K562 (cell line): ENCODE results near the gene INSR. TPM values are rescaled to one million over a fixed set of nuclear protein-coding genes. Genes with fewer than 3 reads are reported as not detected.

Source experiments
- CBX8 ChIP-seq: fragments of 200-600 bp; sonication (generic); IDR thresholded peaks from 2 replicates; pipeline ENCODE4 v1.6.1; 2012; ENCODE audit warnings: borderline replicate concordance, mixed run types, low read depth, mild to moderate bottlenecking, moderate library complexity, mixed read lengths, low read length, control low read depth, inconsistent platforms; ENCODE audit not compliant: poor library complexity, severe bottlenecking; ENCODE audit errors: extremely low read depth
- E4F1 ChIP-seq: fragments of 250-450 bp; sonication (Bioruptor Pico); IDR thresholded peaks from 2 replicates; pipeline ENCODE4 v1.5.0; 2021; ENCODE audit warnings: mild to moderate bottlenecking, borderline replicate concordance
- HIVEP1 ChIP-seq: fragments of 250-450 bp; sonication (Bioruptor Pico); IDR thresholded peaks from 2 replicates; pipeline ENCODE4 v1.4.0; 2020; ENCODE audit warnings: mild to moderate bottlenecking
- HNRNPL ChIP-seq: fragments of 200-400 bp; formaldehyde crosslinking; IDR thresholded peaks from 2 replicates; pipeline ENCODE4 v1.6.1; 2017; ENCODE audit warnings: low read depth, mild to moderate bottlenecking, low read length
- IRF9 ChIP-seq: fragments of 450-650 bp; IDR thresholded peaks from 2 replicates; pipeline ENCODE4 v1.6.1; 2016; ENCODE audit warnings: missing biosample characterization, missing genetic modification characterization
- NONO ChIP-seq, 2 experiments: fragments of 200-400 bp in 1 of 2; fragments of 450-650 bp in 1 of 2; formaldehyde crosslinking in 1 of 2; IDR thresholded peaks; 2 replicates each; pipeline ENCODE4 v1.6.1; 2017; ENCODE audit warnings: low read depth in 2 of 2, mild to moderate bottlenecking in 2 of 2, moderate library complexity in 2 of 2, low read length in 1 of 2
- PHB2 ChIP-seq: fragments of 450-650 bp; IDR thresholded peaks from 2 replicates; pipeline ENCODE4 v1.6.1; 2017; ENCODE audit warnings: low read depth
- PRMT5 ChIP-seq: sonication (generic); formaldehyde crosslinking; IDR thresholded peaks from 2 replicates; pipeline ENCODE4 v1.5.0; 2020; ENCODE audit warnings: missing genetic modification reagents
- SIX5 ChIP-seq, 2 experiments: IDR thresholded peaks; 2 replicates each; pipeline ENCODE4 v1.6.1; 2011; ENCODE audit warnings: low read length in 2 of 2, borderline replicate concordance in 1 of 2, low read depth in 1 of 2, mild to moderate bottlenecking in 1 of 2, moderate library complexity in 1 of 2; ENCODE audit not compliant: insufficient read depth in 1 of 2
- SRSF9 ChIP-seq: fragments of 200-400 bp; formaldehyde crosslinking; IDR thresholded peaks from 2 replicates; pipeline ENCODE4 v1.6.1; 2017; ENCODE audit warnings: low read depth, low read length, borderline replicate concordance
- TCF3 ChIP-seq: sonication (generic); formaldehyde crosslinking; IDR thresholded peaks from 2 replicates; pipeline ENCODE4 v1.4.0; 2020; ENCODE audit warnings: mild to moderate bottlenecking, missing genetic modification reagents
- TFAM ChIP-seq: fragments of 250-450 bp; sonication (Bioruptor Pico); conservative IDR thresholded peaks from 2 replicates; pipeline ENCODE4 v1.5.0; 2021; ENCODE audit warnings: mild to moderate bottlenecking, moderate library complexity
- XRCC4 ChIP-seq: IDR thresholded peaks from one replicate; pipeline ENCODE4 v1.6.1; 2011; ENCODE audit not compliant: insufficient read depth, insufficient read length; ENCODE audit errors: extremely low read depth
- ZMIZ1 ChIP-seq, 2 experiments: fragments of 150-350 bp in 1 of 2; IDR thresholded peaks; 2 replicates each; pipeline ENCODE4 v1.6.1; 2012 to 2016; ENCODE audit warnings: low read depth in 2 of 2, low read length in 2 of 2, mild to moderate bottlenecking in 1 of 2, moderate library complexity in 1 of 2
- ZNF785 ChIP-seq: fragments of 250-450 bp; sonication (Bioruptor Pico); IDR thresholded peaks from 2 replicates; pipeline ENCODE4 v1.4.0; 2020; ENCODE audit warnings: mild to moderate bottlenecking
- polyA plus RNA-seq, 8 experiments: library from polyadenylated mRNA; depleted of rRNA in 4 of 8; stranded (reverse) in 5 of 8; unstranded in 3 of 8; fragments of >200 nt; fragmentation: Nextera tagmentation in 2 of 8; fragmentation: Illumina TruSeq in 1 of 8; extraction: Ambion mirVana in 2 of 8; extraction: Trizol in 1 of 8; gene quantifications; 2 replicates each; pipeline versions ENCODE4 v1.2.1 to v1.2.3, GENCODE V29; 2011 to 2014; ENCODE audit warnings: inconsistent platforms in 1 of 8, missing spikeins in 1 of 8
- total RNA-seq, 7 experiments: library from RNA; depleted of rRNA in 6 of 7; stranded (reverse); fragments of >200 nt in 6 of 7; fragmentation: Illumina TruSeq in 2 of 7; extraction: Trizol in 2 of 7; gene quantifications; 2 replicates each; pipeline versions ENCODE4 v1.2.1 to v1.2.3, GENCODE V29; 2011 to 2021; ENCODE audit warnings: low replicate concordance in 1 of 7
- TF ChIP-seq, protein P1 (sequence below): fragments of 450-650 bp; IDR thresholded peaks from 2 replicates; pipeline ENCODE4 v1.7.1; 2018; ENCODE audit warnings: mild to moderate bottlenecking, low read depth; ENCODE audit not compliant: partially characterized antibody

Gene INSR
- total and polyA plus RNA-seq, 9 of the 15 experiments (the other 6 are each of a cell fraction or from before 2014, with no cell fraction given), result 0.04 to 0.88 (median 0.41) TPM

- TF ChIP-seq HNRNPL (no peak), ZMIZ1 (IDR thresholded peaks at IDR 0.05; ENCODE audit: low read depth in 2 of 2, low read length in 2 of 2) (no peak; a peak in 1 of 4 replicates), IRF9 (no peak), XRCC4 (no peak), NONO (IDR thresholded peaks at IDR 0.05; ENCODE audit: low read depth in 2 of 2, low read length in 1 of 2) (no peak), ZNF785 (no peak), SRSF9 (no peak), E4F1 (CRISPR knock-in tag) (no peak), SIX5 (IDR thresholded peaks at IDR 0.05; ENCODE audit: borderline replicate concordance in 1 of 2, insufficient read depth in 1 of 2, low read depth in 1 of 2, low read length in 2 of 2) (peak in 1 of 2 experiments; percentile 4; a peak in 1 of 4 replicates), TFAM (no peak), TCF3 (no peak), PRMT5 (no peak), PHB2 (no peak), HIVEP1 (no peak), CBX8 (no peak)
- TF ChIP-seq, protein P1, sequence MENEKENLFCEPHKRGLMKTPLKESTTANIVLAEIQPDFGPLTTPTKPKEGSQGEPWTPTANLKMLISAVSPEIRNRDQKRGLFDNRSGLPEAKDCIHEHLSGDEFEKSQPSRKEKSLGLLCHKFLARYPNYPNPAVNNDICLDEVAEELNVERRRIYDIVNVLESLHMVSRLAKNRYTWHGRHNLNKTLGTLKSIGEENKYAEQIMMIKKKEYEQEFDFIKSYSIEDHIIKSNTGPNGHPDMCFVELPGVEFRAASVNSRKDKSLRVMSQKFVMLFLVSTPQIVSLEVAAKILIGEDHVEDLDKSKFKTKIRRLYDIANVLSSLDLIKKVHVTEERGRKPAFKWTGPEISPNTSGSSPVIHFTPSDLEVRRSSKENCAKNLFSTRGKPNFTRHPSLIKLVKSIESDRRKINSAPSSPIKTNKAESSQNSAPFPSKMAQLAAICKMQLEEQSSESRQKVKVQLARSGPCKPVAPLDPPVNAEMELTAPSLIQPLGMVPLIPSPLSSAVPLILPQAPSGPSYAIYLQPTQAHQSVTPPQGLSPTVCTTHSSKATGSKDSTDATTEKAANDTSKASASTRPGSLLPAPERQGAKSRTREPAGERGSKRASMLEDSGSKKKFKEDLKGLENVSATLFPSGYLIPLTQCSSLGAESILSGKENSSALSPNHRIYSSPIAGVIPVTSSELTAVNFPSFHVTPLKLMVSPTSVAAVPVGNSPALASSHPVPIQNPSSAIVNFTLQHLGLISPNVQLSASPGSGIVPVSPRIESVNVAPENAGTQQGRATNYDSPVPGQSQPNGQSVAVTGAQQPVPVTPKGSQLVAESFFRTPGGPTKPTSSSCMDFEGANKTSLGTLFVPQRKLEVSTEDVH, result peak; percentile 96
Measured at GRCh38 chr19:7069042-7069903, 224.9 kb downstream of the INSR start, which contains the start of gene ZNF557 (continued).
